GM12865 (cell line): ENCODE data around the gene MDFIC.
A peak's percentile ranks its signal among the peaks of the same experiment; 100 is the strongest.

Source experiments
- DNase-seq: peaks from one replicate; pipeline ENCODE4 v3.0.0; 2010; ENCODE audit warnings: low read depth
- H3K4me3 ChIP-seq: 2 replicates; pipeline ENCODE4 v1.5.1; 2011; ENCODE audit warnings: mild to moderate bottlenecking, low read depth, low read length, control low read depth
- TF ChIP-seq, protein P1 (sequence below): IDR thresholded peaks from 2 replicates; pipeline ENCODE4 v1.5.1; 2011; ENCODE audit warnings: low read length, control low read depth, low read depth, inconsistent platforms; ENCODE audit not compliant: insufficient read depth; ENCODE audit errors: missing control alignments

MDFIC gene

DNA sequence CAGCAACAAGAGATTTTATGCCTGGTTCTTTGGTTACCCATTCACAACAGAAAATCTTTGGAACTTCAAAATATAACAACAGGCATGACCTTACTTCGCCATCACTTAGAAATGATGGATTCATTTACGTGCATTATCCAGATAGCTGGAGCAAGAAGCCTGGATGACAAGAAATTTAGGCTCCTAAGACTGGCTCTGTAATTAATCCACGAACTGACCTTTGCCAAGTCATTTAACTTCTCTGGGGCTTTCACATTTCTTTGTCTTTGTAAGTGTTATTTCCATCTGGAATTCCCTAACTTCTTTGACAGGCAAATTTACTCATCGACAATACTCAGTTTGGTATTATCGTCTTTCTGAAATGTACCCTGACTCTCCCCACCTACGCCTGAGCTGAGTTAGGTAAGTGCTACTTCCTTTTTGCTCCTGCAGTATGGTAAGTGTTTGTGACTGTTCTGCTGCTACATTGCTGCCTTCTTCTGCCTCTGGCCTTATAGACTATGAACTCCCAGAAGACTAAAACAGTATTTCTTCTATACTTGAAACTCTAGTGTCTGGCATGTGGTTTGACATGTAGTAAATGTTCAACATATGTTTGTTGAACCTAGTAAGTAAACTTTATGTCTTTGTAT is 5.5 kb upstream of the MDFIC start:
- TF ChIP-seq, protein P1, sequence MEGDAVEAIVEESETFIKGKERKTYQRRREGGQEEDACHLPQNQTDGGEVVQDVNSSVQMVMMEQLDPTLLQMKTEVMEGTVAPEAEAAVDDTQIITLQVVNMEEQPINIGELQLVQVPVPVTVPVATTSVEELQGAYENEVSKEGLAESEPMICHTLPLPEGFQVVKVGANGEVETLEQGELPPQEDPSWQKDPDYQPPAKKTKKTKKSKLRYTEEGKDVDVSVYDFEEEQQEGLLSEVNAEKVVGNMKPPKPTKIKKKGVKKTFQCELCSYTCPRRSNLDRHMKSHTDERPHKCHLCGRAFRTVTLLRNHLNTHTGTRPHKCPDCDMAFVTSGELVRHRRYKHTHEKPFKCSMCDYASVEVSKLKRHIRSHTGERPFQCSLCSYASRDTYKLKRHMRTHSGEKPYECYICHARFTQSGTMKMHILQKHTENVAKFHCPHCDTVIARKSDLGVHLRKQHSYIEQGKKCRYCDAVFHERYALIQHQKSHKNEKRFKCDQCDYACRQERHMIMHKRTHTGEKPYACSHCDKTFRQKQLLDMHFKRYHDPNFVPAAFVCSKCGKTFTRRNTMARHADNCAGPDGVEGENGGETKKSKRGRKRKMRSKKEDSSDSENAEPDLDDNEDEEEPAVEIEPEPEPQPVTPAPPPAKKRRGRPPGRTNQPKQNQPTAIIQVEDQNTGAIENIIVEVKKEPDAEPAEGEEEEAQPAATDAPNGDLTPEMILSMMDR = no peak
- DNase-seq = peak; percentile 83
- H3K4me3 ChIP-seq = peak overlapping the region; percentile 50

DNA sequence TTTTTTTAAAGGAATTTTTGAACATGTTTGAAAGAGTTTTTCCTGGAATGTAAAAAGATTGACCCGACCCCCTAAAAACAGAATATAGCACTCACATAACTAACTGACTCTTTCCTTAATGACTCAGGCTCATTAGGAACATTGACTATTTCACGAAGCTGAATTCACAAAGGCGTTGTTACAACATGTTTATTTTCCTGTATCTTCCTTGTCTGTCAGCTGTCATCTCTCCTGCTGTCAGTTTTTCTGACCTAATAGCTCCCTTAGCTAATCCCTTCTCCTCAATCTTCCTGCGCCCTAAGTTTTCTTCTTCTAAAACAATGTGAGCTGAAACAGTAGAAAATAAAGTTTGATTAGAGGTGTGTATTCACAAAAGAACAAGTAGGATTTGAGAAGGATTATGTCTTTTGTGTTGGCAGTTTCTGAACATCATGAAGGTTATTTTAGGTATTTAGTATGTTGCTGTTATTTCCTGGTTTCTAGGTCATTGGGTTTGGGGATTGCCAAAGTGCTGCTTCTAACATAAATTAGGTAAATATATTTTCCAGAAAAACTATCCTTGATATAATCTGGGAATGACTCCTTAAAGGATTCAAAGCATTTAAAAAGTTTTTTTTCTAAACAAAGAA is 4.6 kb upstream of the MDFIC start:
- peak overlapping the region; percentile 50 for H3K4me3 ChIP-seq
- TF ChIP-seq, protein P1 = no peak
- peak; percentile 48 for DNase-seq

DNA sequence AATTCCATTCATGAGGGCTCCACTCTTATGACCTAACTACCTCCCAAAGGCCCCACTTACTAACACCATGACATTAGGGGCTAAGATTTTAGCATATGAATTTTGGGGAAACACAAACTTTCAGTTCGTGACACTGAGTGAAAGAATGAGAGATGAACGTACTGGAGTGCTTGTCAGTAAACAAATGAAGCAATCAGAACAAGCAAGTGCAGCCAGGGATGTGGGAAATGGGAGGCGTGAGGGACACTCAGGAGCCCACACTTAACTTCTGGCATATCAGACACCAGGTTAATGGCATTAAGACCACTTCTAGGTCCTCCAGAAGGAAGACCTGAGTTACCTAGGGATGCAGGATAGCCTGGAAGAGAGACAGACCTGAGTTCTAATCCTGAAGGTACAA is 2.3 kb upstream of the MDFIC start:
- DNase-seq = peak; percentile 43
- TF ChIP-seq, protein P1 = no peak
- peak overlapping the region; percentile 50 for H3K4me3 ChIP-seq

DNA sequence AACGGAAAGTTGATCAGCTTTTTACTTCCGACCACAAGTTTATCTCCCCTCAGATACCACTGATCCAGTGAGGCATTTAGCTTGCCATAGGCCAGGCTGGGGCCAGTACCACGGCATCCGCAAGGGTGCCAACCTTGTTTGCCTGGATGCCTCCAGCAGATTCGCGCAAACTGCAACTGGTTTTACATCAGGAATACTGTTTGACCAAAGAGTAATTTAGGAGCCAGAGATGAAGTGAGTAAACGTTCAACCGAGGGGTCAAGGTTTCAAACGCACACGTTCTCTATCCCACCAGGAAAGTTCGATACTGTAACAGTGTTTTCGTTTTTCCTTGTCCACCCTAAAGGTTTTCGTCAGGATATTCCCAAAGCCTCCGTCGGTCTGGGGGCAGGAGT is 266 bp upstream of the MDFIC start:
- peak; percentile 81 for DNase-seq
- peak overlapping the region; percentile 84 for H3K4me3 ChIP-seq
- TF ChIP-seq, protein P1 = no peak

DNA sequence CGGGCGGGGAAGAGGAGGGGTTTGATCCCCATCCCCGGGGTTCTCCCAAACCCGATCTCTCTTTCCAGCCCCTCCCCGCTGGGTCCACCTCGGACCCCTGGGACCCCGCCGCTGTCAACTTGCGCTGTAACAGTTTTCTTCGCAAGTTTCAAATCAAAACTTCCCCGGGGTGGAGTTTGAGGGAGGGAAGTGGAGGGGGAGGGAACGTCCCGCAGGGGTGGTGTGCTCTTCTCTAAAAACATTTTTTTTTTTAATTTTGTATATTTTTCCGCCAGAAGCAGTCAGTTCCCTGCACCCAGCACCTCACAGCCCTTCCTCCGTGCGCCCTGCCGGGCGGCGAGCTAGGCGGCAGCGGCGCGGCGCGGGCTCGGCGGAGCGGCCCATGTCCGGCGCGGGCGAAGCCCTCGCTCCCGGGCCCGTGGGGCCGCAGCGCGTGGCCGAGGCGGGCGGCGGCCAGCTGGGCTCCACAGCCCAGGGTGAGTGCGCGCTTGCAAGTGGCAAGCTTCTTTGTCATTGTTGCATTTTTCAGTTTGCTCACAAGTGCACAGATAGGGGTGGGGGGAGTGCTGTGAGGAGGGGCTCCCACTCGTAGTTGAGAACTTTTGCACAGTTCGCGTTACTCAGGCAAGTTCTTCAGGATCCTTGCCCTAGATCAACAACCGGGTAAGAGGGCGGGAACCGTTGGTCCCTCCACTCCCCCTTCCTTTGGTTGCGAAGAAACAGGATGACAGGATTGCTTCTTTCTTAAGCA is 933 bp downstream of the MDFIC start:
- peak overlapping the region; percentile 84 for H3K4me3 ChIP-seq
- TF ChIP-seq, protein P1 = no peak
- DNase-seq = peak; percentile 80

DNA sequence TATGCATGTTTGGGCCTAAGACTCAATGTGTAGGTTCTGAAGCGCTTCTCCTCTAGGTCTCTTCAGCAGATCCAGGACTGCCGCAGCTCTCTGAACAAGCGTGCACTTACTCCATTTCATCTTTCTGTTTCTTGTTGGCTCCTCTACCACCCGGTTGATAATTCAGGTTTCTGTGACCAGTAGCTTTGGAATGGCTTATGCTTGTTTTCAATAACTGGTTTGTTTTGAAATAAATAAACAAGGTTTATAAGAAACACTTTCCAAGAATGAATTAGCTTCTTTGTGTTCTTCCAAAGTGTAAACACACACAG is 1.5 kb downstream of the MDFIC start:
- TF ChIP-seq, protein P1 = no peak
- no peak for DNase-seq
- peak overlapping the region; percentile 84 for H3K4me3 ChIP-seq
